Dermis microvascular lymphatic vessel endothelial cell (primary cell): ENCODE measurements around the gene ARVCF. TPM values are rescaled to one million over a fixed set of nuclear protein-coding genes. Genes with fewer than 3 reads are reported as not detected.

Source experiments
- DNase-seq, 2 donors: peaks; one replicate each; pipeline versions ENCODE4 v3.0.0 to v3.0.0-alpha.2; 2010; ENCODE audit warnings: low read depth in 2 of 2
- total RNA-seq: library from RNA; depleted of rRNA; stranded (reverse); fragments of >200 nt; gene quantifications from 2 replicates; pipeline ENCODE4 v1.2.1, GENCODE V29; 2014

The ARVCF gene
- total RNA-seq, 1 donor from 2014 or later = 60.0 TPM

- no peak for DNase-seq
Observed at GRCh38 chr22:20031732-20032406, 15.2 kb upstream of the ARVCF start.

- no peak for DNase-seq
Observed at GRCh38 chr22:20029550-20030225, 13.1 kb upstream of the ARVCF start.

- peak in 1 of 2 donors; percentile 32 for DNase-seq
Observed at GRCh38 chr22:20028855-20029549, 12.4 kb upstream of the ARVCF start.

- DNase-seq = peak in 1 of 2 donors; percentile 25
Observed at GRCh38 chr22:20027966-20028854, 11.6 kb upstream of the ARVCF start.

GRCh38 chr22:20026996-20027601 lies 10.5 kb upstream of the ARVCF start:
- DNase-seq = no peak

GRCh38 chr22:20026204-20026908 lies 9.7 kb upstream of the ARVCF start:
- DNase-seq = no peak

GRCh38 chr22:20025401-20026203 lies 9.0 kb upstream of the ARVCF start:
- no peak for DNase-seq

- DNase-seq = no peak
Observed at GRCh38 chr22:20024650-20025397, 8.2 kb upstream of the ARVCF start.

- no peak for DNase-seq
Observed at GRCh38 chr22:20024225-20024624, 7.6 kb upstream of the ARVCF start.

GRCh38 chr22:20022978-20023613 lies 6.5 kb upstream of the ARVCF start:
- no peak for DNase-seq

- no peak for DNase-seq
Observed at GRCh38 chr22:20022231-20022977, 5.8 kb upstream of the ARVCF start.

- peak; percentile 64 to 74 for DNase-seq
Observed at GRCh38 chr22:20021196-20022181, 4.9 kb upstream of the ARVCF start.

GRCh38 chr22:20020533-20021195 lies 4.0 kb upstream of the ARVCF start, which contains the start of gene TANGO2:
TANGO2 (plus strand) TSS chr22:20021110; CDS start chr22:20036799, 15,689 bp downstream.
- DNase-seq = peak; percentile 78 to 93

GRCh38 chr22:20019661-20020532 lies 3.3 kb upstream of the ARVCF start:
- no peak for DNase-seq

- DNase-seq = no peak
Observed at GRCh38 chr22:20018001-20018400, 1.4 kb upstream of the ARVCF start.
